Neural crest cell (in vitro differentiated cells): ENCODE measurements around the gene RAB36. TPM values are rescaled to one million over a fixed set of nuclear protein-coding genes. Genes with fewer than 3 reads are reported as not detected.
A peak's percentile ranks its signal among the peaks of the same experiment; 100 is the strongest.

Source experiments
- DNase-seq: peaks from one replicate; pipeline ENCODE4 v3.0.0; 2021; ENCODE audit warnings: low read depth, mixed read lengths, low spot score
- H3K27ac Mint-ChIP-seq: one replicate; pipeline ENCODE4 v1.8.0; 2021; ENCODE audit warnings: mild to moderate bottlenecking, mixed read lengths; ENCODE audit not compliant: unreplicated experiment
- H3K27me3 Mint-ChIP-seq: 2 replicates; pipeline ENCODE4 v1.8.0; 2021; ENCODE audit warnings: low read depth, mild to moderate bottlenecking, mixed read lengths
- H3K36me3 Mint-ChIP-seq: 2 replicates; pipeline ENCODE4 v1.8.0; 2021; ENCODE audit warnings: low read depth, mild to moderate bottlenecking, mixed read lengths
- H3K4me1 Mint-ChIP-seq: 2 replicates; pipeline ENCODE4 v1.8.0; 2021; ENCODE audit warnings: mixed read lengths
- H3K4me3 Mint-ChIP-seq: one replicate; pipeline ENCODE4 v1.8.0; 2021; ENCODE audit warnings: mild to moderate bottlenecking, mixed read lengths
- H3K9me3 Mint-ChIP-seq: 2 replicates; pipeline ENCODE4 v1.8.0; 2021; ENCODE audit warnings: mixed read lengths
- CTCF ChIP-seq: fragments of 200-600 bp; sonication (generic); conservative IDR thresholded peaks from 2 replicates; pipeline ENCODE4 v1.5.0; 2021; ENCODE audit warnings: antibody characterized with exemption, mild to moderate bottlenecking
- total RNA-seq: library from RNA; stranded (reverse); gene quantifications from 2 replicates; pipeline ENCODE4 v1.2.1, GENCODE V29; 2021

The RAB36 gene
- total RNA-seq, 1 donor from 2014 or later = 14.4 TPM

GRCh38 chr22:23179381-23180299 is 34.4 kb downstream of the RAB36 start:
- Mint-ChIP-seq H3K9me3 (peaks cover 15% of the 10 kb centered on the region), H3K4me1 (peaks cover 29% of the 10 kb centered on the region), H3K36me3 (peaks cover 24% of the 10 kb centered on the region), H3K27me3 (peaks cover 16% of the 10 kb centered on the region), H3K4me3 (peak overlapping the region; percentile 87), H3K27ac (no peak overlapping the region)
- DNase-seq = no peak
- TF ChIP-seq CTCF = no peak

- peak within 1 kb of the TSS; percentile 88 for H3K4me3 Mint-ChIP-seq
- peak; percentile 48 for DNase-seq
- H3K4me1 Mint-ChIP-seq = peaks cover 32% of the 10 kb centered on the region
- TF ChIP-seq CTCF = no peak
- H3K27ac Mint-ChIP-seq = no peak within 1 kb of the TSS
- H3K36me3 Mint-ChIP-seq = peaks cover 25% of the 10 kb centered on the region
- peaks cover 15% of the 10 kb centered on the region for H3K9me3 Mint-ChIP-seq
- peaks cover 16% of the 10 kb centered on the region for H3K27me3 Mint-ChIP-seq
Measured at GRCh38 chr22:23180301-23180892, 35.1 kb downstream of the RAB36 start, which contains the start of gene BCR. BCR (plus strand) TSS chr22:23180509; CDS start chr22:23180961, 452 bp downstream.

- H3K4me1 Mint-ChIP-seq = peaks cover 35% of the 10 kb centered on the region
Measured at GRCh38 chr22:23180893-23181720, 35.8 kb downstream of the RAB36 start.

GRCh38 chr22:23181721-23182308 is 36.5 kb downstream of the RAB36 start:
- Mint-ChIP-seq H3K27ac (no peak overlapping the region), H3K9me3 (peaks cover 5% of the 10 kb centered on the region), H3K36me3 (peaks cover 14% of the 10 kb centered on the region), H3K4me1 (peaks cover 40% of the 10 kb centered on the region), H3K4me3 (peak overlapping the region; percentile 88), H3K27me3 (peaks cover 16% of the 10 kb centered on the region)
- no peak for TF ChIP-seq CTCF
- no peak for DNase-seq

More at GRCh38 chr22:23180893-23181720, 35.8 kb downstream of the RAB36 start:
- Mint-ChIP-seq H3K27me3 (peaks cover 16% of the 10 kb centered on the region), H3K9me3 (peaks cover 12% of the 10 kb centered on the region), H3K27ac (no peak overlapping the region), H3K4me3 (peak overlapping the region; percentile 88), H3K36me3 (peaks cover 21% of the 10 kb centered on the region)
- no peak for DNase-seq
- TF ChIP-seq CTCF = no peak
